Stimulated activated CD4-positive, alpha-beta T cell treated with anti-CD3 and anti-CD28 coated beads, Interleukin-12 subunit alpha, Interleukin-12 subunit beta, amount 100 ng/mL, for 4 hours (primary cell): ENCODE measurements around the gene SLC25A24.
"Not testable (repeated sequence)": the region's sequence is repeated elsewhere in the genome, so short reads cannot be mapped to it uniquely, and the experiment has no call there.

ENCODE experiments used
- DNase-seq: peaks from one replicate; pipeline ENCODE4 v3.0.0-alpha.2; 2020

The SLC25A24 gene

GRCh38 chr1:108194051-108194450 is 6.1 kb downstream of the SLC25A24 start:
- no peak for DNase-seq

- no peak for DNase-seq
Observed at GRCh38 chr1:108193333-108193732, 6.8 kb downstream of the SLC25A24 start.

DNA sequence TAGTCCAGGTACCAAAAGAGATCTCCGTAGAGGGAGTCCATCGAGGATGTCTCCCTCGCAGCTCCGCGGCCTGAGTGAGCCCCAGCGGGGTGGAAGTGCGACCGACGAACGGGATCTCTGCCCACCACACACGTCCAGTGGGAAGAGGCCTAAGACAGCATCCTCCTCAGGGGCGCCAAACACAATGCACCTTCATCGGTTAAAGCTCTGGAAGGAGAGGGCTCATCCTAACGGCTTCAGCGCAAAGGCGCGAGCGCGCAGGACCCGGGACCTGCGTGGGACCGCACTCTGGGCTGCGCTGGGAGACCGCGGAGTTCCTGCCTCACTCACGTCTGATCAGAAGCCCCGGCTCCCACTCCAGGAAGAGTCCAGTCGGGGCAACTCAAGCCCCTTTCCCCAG is 7.6 kb downstream of the SLC25A24 start:
- DNase-seq: no peak

DNA sequence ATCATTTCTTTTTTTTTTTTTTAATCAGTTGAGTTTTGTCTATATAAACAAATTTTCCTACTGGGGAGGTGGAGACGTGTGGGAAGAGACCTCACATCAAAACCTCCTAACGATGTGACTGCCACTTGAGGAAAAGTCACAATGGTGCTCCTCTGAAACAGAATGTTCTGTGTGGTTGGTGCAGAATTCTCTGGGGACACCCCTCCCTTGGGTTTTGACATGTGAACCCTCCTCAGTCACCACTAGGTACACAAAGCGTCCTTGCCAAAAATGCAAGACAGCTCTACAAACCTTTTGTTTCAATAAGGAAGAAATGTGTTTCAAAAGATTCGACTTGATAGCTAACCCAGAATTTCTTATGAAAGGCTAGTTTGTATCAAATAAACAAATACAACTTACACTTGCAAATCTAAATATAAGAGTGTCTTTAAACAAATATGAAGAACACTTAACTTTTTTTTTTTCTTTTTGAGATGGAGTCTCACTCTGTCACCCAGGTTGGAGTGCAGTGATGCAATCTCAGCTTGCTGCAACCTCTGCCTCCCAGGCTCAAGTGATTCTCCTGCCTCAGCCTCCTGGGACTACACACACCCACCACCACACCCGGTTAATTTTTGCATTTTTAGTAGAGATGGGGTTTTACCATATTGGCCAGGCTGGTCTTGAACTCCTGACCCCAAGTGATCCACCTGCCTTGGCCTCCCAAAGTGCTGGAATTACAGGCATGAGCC is 9.3 kb downstream of the SLC25A24 start:
- no peak for DNase-seq

- no peak for DNase-seq
Observed at GRCh38 chr1:108190001-108190634, 10.0 kb downstream of the SLC25A24 start.

- no peak for DNase-seq
Observed at GRCh38 chr1:108188801-108189200, 11.3 kb downstream of the SLC25A24 start.

DNA sequence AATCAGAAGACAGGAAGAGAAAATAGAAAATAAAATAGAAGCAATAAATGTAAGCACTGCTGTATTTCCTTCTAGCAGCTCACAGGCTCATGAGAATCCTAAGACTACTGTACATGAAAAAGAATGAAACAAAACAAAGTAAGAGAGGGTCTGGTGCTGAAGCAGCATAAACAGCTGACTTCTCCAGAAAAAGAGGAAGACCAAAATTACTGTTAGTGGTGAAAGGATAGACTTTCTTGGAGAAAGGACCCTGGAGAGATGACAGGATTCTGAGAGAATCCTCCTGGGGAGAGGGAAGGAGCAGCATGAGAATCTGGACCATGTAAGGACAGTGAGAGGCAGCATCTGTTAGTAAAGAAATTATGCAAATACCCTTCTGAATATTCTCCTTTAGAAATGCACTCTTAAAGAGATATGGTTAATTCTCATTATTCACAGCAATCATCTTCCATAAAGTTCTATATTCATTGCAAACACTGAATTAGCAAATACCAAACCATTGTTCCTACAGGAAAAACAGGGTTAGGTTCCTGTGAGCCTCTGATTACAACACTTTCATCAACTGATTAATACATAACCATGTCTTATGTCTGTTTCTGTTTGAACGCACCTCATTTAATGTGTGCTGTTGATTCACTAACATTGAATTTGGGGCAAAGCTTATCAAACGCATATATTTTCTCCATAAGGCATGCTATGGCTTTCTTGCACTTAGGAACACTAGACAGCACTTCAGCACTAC is 17.0 kb downstream of the SLC25A24 start:
- no peak for DNase-seq

DNA sequence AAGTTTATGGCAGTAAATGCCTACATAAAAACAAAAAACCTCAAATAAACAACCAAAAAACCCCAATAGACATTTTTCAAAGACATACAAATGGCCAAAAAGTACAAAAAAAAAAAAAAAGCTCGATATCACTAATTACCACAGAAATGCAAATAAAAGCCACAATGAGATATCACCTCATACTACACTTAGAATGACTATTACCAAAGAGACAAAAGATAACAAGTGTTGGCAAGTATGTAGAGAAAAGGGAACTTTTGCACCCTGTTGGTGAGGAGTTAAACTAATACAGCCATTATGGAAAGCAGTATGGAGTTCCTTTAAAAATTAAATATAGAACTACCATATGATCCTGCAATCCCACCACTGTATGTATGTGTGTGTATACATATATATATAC is 21.1 kb downstream of the SLC25A24 start:
- DNase-seq: no peak

GRCh38 chr1:108162409-108162808 is 37.7 kb downstream of the SLC25A24 start:
- DNase-seq: not testable (repeated sequence)

- not testable (repeated sequence) for DNase-seq
Observed at GRCh38 chr1:108159951-108160350, 40.2 kb downstream of the SLC25A24 start.

- DNase-seq: no peak
Observed at GRCh38 chr1:108158893-108159453, 41.2 kb downstream of the SLC25A24 start.

GRCh38 chr1:108154314-108154713 is 45.8 kb downstream of the SLC25A24 start:
- DNase-seq: no peak

DNA sequence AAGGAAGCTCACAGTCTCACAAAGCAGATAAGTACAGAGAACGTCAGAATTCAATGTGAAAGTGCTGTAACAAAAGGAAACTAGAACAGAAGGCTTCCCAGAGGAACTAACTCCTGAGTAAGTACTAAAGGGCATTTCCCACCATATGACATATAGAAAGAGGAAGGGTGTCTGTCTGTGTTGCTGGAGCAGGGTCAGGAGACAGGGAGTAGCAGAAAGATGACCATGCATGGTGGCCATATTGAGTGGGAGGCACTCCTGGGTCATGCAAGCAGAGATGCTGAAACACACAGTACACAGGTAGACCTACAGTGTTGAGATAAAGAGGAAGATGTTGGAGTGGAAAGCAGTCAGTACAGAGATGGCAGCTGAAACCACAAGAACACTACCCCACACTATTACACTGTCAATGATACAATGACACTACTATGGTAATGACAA is 47.3 kb downstream of the SLC25A24 start:
- no peak for DNase-seq

GRCh38 chr1:108151548-108151947 is 48.6 kb downstream of the SLC25A24 start:
- no peak for DNase-seq

- no peak for DNase-seq
Observed at GRCh38 chr1:108149796-108150467, 50.2 kb downstream of the SLC25A24 start.

DNA sequence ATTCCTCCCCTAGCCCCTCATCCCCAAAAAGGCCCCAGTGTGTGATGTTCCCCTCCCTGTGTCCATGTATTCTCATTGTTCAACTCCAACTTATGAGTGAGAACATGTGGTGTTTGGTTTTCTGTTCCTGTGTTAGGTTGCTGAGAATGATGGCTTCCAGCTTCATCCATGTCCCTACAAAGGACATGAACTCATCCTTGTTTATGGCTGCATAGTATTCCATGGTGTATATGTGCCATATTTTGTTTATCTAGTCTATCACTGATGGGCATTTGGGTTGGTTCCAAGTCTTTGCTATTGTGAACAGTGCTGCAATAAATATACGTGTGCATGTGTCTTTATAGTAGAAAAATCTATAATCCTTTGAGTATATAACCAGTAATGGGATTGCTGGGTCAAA is 55.6 kb downstream of the SLC25A24 start:
- DNase-seq: not testable (repeated sequence)

- DNase-seq: no peak
Observed at GRCh38 chr1:108142773-108143394, 57.3 kb downstream of the SLC25A24 start.

GRCh38 chr1:108142258-108142657 is 57.9 kb downstream of the SLC25A24 start:
- DNase-seq: no peak

DNA sequence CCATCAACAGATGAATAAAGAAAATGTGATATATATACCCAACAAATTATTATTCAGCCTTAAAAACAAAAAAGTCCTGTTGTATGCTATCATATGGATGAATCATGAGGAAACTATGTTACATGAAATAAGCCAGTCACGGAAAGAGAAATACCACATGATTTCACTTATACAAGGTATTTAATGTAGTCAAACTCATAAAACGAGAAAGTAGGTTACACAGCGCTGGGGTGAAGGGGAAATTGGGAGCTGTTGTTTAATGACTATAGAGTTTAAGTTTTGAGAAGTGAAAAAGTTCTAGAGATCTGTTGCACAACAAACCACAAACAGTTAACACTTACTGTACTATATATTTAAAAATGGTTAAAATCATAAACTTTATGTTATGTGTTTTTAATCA is 58.5 kb downstream of the SLC25A24 start:
- DNase-seq: no peak

DNA sequence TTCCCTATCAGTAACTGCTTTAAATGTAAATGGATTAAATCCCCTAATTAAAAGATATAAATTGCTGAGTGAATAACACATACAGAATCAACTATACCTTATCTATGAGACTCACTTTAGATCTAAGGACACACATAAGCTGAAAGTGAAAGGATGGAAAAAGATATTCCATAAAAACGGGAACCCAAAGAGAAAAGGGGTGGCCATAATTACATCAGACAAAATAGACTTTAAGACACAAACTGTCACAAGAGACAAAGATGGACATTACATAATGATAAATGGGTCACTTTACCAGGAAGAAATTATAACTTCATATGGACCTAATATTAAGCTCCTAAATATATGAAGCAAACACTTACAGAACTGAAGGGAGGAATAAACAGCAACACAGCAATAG is 59.2 kb downstream of the SLC25A24 start:
- no peak for DNase-seq

GRCh38 chr1:108140177-108140576 is 60.0 kb downstream of the SLC25A24 start:
- no peak for DNase-seq

DNA sequence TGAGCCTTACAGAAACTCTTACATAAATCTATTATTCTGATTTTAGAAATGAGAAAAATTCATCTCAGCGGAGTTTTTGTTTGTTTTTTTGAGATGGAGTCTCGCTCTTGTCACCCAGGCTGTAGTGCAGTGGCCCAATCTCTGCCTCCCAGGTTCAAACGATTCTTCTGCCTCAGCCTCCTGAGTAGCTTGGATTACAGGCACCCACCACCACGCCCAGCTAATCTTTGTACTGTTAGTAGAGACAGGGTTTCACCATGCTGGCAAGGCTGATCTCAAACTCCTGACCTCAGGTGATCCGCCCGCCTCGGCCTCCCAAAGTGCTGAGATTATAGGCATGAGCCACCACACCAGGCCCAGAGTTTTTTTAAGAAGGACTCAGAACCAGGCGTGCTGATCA is 60.6 kb downstream of the SLC25A24 start:
- DNase-seq: not testable (repeated sequence)
